ENCODE data around the gene PALD1. TPM values are rescaled to one million over a fixed set of nuclear protein-coding genes. Genes with fewer than 3 reads are reported as not detected.

Gene PALD1
- total RNA-seq, 6 donors from 2014 or later = 8.9 to 25.4 (median 13.4) TPM

GRCh38 chr10:70615784-70616522 lies 137.4 kb downstream of the PALD1 start:
- Histone ChIP-seq H3K36me3 (no peaks in the 10 kb centered on the region), H3K27me3 (no peaks in the 10 kb centered on the region), H3K4me1 (no peaks in the 10 kb centered on the region), H3K4me3 (no peak overlapping the region), H3K27ac (no peak overlapping the region), H3K9me3 (peaks cover 0 to 10% (median 4%) of the 10 kb centered on the region in 4 donors)
- DNase-seq = no peak
- TF ChIP-seq POLR2AphosphoS5 (IDR thresholded peaks at IDR 0.05) (no peak), CTCF (IDR thresholded peaks at IDR 0.05) (no peak), POLR2A (IDR thresholded peaks at IDR 0.05) (no peak), EP300 (IDR thresholded peaks at IDR 0.05) (no peak)
- 58 to 68% methylated on average over 7 of the region's 7 CpGs for WGBS, 2 donors
- ATAC-seq (ENCODE audit: low FRiP score in 2 of 2) = no peak

GRCh38 chr10:70616761-70617160 lies 138.2 kb downstream of the PALD1 start:
- DNase-seq (no peak), ATAC-seq (ENCODE audit: low FRiP score in 2 of 2) (no peak)
- 86 to 100% methylated on average over 4 of the region's 4 CpGs for WGBS, 2 donors
- Histone ChIP-seq H3K36me3 (no peaks in the 10 kb centered on the region), H3K4me3 (no peak overlapping the region), H3K4me1 (no peaks in the 10 kb centered on the region), H3K27me3 (no peaks in the 10 kb centered on the region), H3K27ac (no peak overlapping the region), H3K9me3 (peaks cover 0 to 10% (median 4%) of the 10 kb centered on the region in 4 donors)
- TF ChIP-seq POLR2A (IDR thresholded peaks at IDR 0.05) (no peak), EP300 (IDR thresholded peaks at IDR 0.05) (no peak), POLR2AphosphoS5 (IDR thresholded peaks at IDR 0.05) (no peak), CTCF (IDR thresholded peaks at IDR 0.05) (no peak)

Other genes with a start within 250 kb of the PALD1 start
- gene PPA1, start 245.3 kb upstream of the PALD1 start, total RNA-seq = 100 to 1,000 TPM in 5 of 6 donors, 10 to 100 TPM in 1; 46.1 to 205 (median 154) TPM
- 1 to 10 TPM in 1 of 6 donors, under 1 TPM in 5; 0.15 to 1.0 (median 0.29) TPM for gene NPFFR1, start 194.8 kb upstream of the PALD1 start, total RNA-seq
- gene LRRC20, start 96.1 kb upstream of the PALD1 start, total RNA-seq = 10 to 100 TPM in 3 of 6 donors, 1 to 10 TPM in 3; 7.9 to 17.0 (median 10.7) TPM
- 10 to 100 TPM; 36.3 to 85.1 (median 58.9) TPM for gene EIF4EBP2, start 74.6 kb upstream of the PALD1 start, total RNA-seq
- not detected for gene NODAL, start 37.1 kb upstream of the PALD1 start, total RNA-seq
- 10 to 100 TPM in 5 of 6 donors, 1 to 10 TPM in 1; 6.3 to 26.9 (median 15.9) TPM for gene PRF1, start 124.0 kb downstream of the PALD1 start, total RNA-seq
- gene ADAMTS14, start 193.7 kb downstream of the PALD1 start, total RNA-seq = 1 to 10 TPM in 2 of 6 donors, under 1 TPM in 4; 0.15 to 3.1 (median 0.45) TPM

Data from upper lobe of left lung (tissue), 6 donors.